Bronchial epithelial cell (primary cell): ENCODE measurements around the gene USP13. TPM values are rescaled to one million over a fixed set of nuclear protein-coding genes. Genes with fewer than 3 reads are reported as not detected.
"Not testable (repeated sequence)": the region's sequence is repeated elsewhere in the genome, so short reads cannot be mapped to it uniquely, and the experiment has no call there.

Source experiments
- DNase-seq: peaks from one replicate; pipeline ENCODE4 v3.0.0-alpha.2; 2010; ENCODE audit warnings: low read depth
- FAIRE-seq: peaks from 2 replicates; lab custom pipeline; 2011; peaks lifted over from hg19 to GRCh38; lab: Jason Lieb, UNC
- H3K27me3 ChIP-seq: 2 replicates; pipeline ENCODE4 v1.5.1; 2011; ENCODE audit warnings: low read length; ENCODE audit not compliant: control insufficient read depth, insufficient read depth
- H3K36me3 ChIP-seq: 2 replicates; pipeline ENCODE4 v1.5.1; 2011; ENCODE audit warnings: low read length; ENCODE audit not compliant: control insufficient read depth, insufficient read depth
- H3K4me3 ChIP-seq: 2 replicates; pipeline ENCODE4 v1.5.1; 2011; ENCODE audit warnings: mild to moderate bottlenecking, low read depth, low read length, control low read depth
- CTCF ChIP-seq: IDR thresholded peaks from 2 replicates; pipeline ENCODE4 v1.5.1; 2011; ENCODE audit warnings: mild to moderate bottlenecking, moderate library complexity, low read length, control low read depth, inconsistent platforms; ENCODE audit not compliant: insufficient read depth, severe bottlenecking
- total RNA-seq: library from RNA; depleted of rRNA; stranded (reverse); fragments of >200 nt; gene quantifications from 2 replicates; pipeline ENCODE4 v1.2.1, GENCODE V29; 2014

USP13 gene
- total RNA-seq, 1 donor from 2014 or later: 0.79 TPM

- no peak for DNase-seq
Observed at GRCh38 chr3:179624451-179624850, 28.4 kb upstream of the USP13 start.

DNA sequence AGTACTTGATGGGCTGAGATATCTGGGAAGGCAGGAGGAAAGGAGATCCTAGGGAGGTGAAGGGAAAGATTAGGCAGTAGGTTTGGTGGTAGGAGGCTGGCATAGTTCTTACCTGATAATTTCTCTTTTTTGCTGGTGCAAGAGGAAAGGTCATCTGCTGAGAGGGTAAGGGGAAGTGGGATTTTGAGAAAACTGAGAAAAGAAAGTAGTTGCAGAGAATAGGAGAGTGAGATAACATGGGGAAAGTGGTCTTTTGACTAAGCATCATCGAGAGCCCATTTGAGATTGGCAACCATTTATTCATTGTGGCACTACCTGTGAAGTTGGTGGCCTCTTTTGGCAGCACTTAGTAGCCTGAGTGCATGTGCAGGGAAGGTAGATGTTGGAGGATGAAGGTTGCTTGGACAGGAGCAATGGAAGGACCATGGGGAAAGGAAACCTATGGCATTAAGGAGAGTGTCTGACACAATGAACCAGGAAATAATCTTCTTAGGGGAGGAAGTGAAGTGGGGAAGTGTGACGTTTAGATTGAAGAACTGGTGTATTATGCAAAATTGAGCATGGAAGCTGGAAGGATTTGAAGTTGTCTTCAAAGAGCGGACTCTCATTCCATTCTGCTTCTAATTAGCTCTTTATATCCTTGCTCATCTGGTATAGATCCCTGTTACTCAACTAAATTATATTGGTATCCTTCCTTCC lies 21.9 kb upstream of the USP13 start:
- Histone ChIP-seq H3K4me3 (no peak overlapping the region), H3K36me3 (no peaks in the 10 kb centered on the region), H3K27me3 (no peaks in the 10 kb centered on the region)
- no peak for DNase-seq
- no peak for TF ChIP-seq CTCF
- no peak for FAIRE-seq

More at GRCh38 chr3:179624451-179624850, 28.4 kb upstream of the USP13 start:
- Histone ChIP-seq H3K36me3 (peaks cover 1% of the 10 kb centered on the region), H3K4me3 (no peak overlapping the region), H3K27me3 (no peaks in the 10 kb centered on the region)
- no peak for FAIRE-seq
- TF ChIP-seq CTCF: no peak

DNA sequence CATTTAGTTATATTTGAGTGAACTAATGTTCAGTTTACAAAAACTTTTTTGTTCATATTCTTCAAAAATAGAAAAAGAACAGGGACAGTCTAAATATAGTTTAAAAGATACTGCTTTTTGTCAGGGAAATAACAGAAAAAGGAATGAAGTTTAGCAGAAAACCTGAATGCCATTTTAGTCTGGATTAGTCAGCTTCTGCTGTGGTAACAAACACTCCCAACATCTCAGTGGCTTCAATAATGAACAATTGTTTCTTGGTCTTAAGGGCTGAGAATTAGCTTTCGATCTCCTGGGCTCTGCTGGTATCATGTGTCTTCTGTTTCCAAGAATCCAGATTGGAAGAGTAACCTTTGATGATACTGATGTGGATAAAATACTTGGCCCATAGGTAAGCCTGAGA lies 12.4 kb upstream of the USP13 start:
- DNase-seq: no peak
- H3K4me3 ChIP-seq: no peak overlapping the region
- no peaks in the 10 kb centered on the region for H3K27me3 ChIP-seq
- TF ChIP-seq CTCF: no peak
- no peaks in the 10 kb centered on the region for H3K36me3 ChIP-seq
- no peak for FAIRE-seq

GRCh38 chr3:179642871-179643270 lies 10.0 kb upstream of the USP13 start:
- FAIRE-seq (no peak), DNase-seq (no peak)
- Histone ChIP-seq H3K4me3 (no peak overlapping the region), H3K27me3 (no peaks in the 10 kb centered on the region), H3K36me3 (no peaks in the 10 kb centered on the region)
- no peak for TF ChIP-seq CTCF

DNA sequence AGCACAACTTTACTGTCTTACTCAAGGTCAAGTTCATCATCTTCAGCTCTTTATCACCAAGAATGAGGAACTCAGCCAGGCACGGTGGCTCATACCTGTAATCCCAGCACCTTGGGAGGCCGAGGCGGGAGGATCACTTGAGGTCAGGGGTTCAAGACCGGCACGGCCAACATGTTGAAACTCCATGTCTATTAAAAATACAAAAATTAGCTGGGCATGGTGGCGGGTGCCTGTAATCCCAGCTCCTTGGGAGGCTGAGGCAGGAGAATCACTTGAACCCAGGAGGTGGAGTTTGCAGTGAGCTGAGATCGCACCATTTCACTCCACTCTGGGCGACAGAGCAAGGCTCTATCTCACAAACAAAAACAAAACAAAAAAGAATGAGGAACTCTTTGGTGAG lies 9.0 kb upstream of the USP13 start:
- not testable (repeated sequence) for H3K27me3 ChIP-seq, DNase-seq, FAIRE-seq, H3K36me3 ChIP-seq, H3K4me3 ChIP-seq

DNA sequence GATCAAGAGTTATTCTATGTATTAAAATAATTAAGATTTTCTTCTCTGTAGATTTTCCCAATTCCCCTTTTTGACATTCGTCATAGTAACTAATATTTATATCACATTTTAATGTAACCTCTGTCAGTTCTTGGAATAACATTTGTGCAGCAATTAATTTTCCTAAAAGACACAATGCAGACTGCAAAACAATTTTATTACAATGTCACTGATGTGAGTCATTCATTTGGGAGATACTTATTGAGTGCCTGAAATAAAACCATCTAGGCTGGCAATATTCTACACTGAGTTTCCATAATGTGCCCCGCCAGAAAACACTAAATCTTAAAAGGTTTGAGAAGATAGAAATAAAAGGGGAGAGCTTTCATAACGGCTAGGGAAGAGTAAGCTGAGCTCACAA lies 6.7 kb upstream of the USP13 start:
- DNase-seq (no peak), FAIRE-seq (no peak)
- TF ChIP-seq CTCF: no peak
- no peaks in the 10 kb centered on the region for H3K27me3 ChIP-seq
- no peak overlapping the region for H3K4me3 ChIP-seq
- H3K36me3 ChIP-seq: no peaks in the 10 kb centered on the region
